Stimulated activated CD8-positive, alpha-beta memory T cell treated with anti-CD3 and anti-CD28 coated beads, Interleukin-2, amount 100 ng/mL, for 48 hours (primary cell): Measurements from ENCODE around the gene AGAP3.

ENCODE experiments used
- DNase-seq, 2 donors: peaks; one replicate each; pipeline ENCODE4 v3.0.0-alpha.2; 2020; ENCODE audit warnings: low read depth in 2 of 2

Gene AGAP3

GRCh38 chr7:151057989-151058780, 28.1 kb upstream of the AGAP3 start:
- peak; percentile 93 to 96 for DNase-seq

- no peak for DNase-seq
These were observed 27.4 kb upstream of the AGAP3 start for GRCh38 chr7:151058781-151059366.

GRCh38 chr7:151059367-151060112, 26.7 kb upstream of the AGAP3 start, which contains the start of gene SLC4A2:
TSS of gene SLC4A2 (plus strand) at chr7:151059589. CDS start at chr7:151061988, 2,399 bp downstream.
- DNase-seq, result peak; percentile 55 to 69

- no peak for DNase-seq
These were observed 26.2 kb upstream of the AGAP3 start for GRCh38 chr7:151060113-151060415.

GRCh38 chr7:151060416-151061212, 25.7 kb upstream of the AGAP3 start:
- DNase-seq, result no peak

- DNase-seq, result no peak
These were observed 24.8 kb upstream of the AGAP3 start for GRCh38 chr7:151061213-151062110.

- no peak for DNase-seq
These were observed 24.2 kb upstream of the AGAP3 start for GRCh38 chr7:151062111-151062398.

GRCh38 chr7:151062399-151063211, 23.7 kb upstream of the AGAP3 start:
- no peak for DNase-seq

GRCh38 chr7:151063212-151063561, 23.1 kb upstream of the AGAP3 start:
- DNase-seq, result no peak

GRCh38 chr7:151064454-151064853, 21.8 kb upstream of the AGAP3 start:
- no peak for DNase-seq

GRCh38 chr7:151064993-151065392, 21.3 kb upstream of the AGAP3 start:
- DNase-seq, result no peak

GRCh38 chr7:151065516-151065915, 20.8 kb upstream of the AGAP3 start:
- no peak for DNase-seq

GRCh38 chr7:151066273-151066974, 19.9 kb upstream of the AGAP3 start:
- no peak for DNase-seq

- DNase-seq, result no peak
These were observed 18.1 kb upstream of the AGAP3 start for GRCh38 chr7:151068069-151068773.

GRCh38 chr7:151069841-151070573, 16.3 kb upstream of the AGAP3 start:
- no peak for DNase-seq

- DNase-seq, result no peak
These were observed 15.7 kb upstream of the AGAP3 start for GRCh38 chr7:151070574-151070960.

GRCh38 chr7:151071032-151071866, 15.0 kb upstream of the AGAP3 start:
- DNase-seq, result no peak

GRCh38 chr7:151073990-151074389, 12.3 kb upstream of the AGAP3 start:
- DNase-seq, result no peak
